ENCODE data around the gene LTBP2. TPM values are rescaled to one million over a fixed set of nuclear protein-coding genes. Genes with fewer than 3 reads are reported as not detected.

LTBP2 gene
- total and polyA plus RNA-seq, 2 experiments from 2014 or later = 73.5 to 456 TPM

DNA sequence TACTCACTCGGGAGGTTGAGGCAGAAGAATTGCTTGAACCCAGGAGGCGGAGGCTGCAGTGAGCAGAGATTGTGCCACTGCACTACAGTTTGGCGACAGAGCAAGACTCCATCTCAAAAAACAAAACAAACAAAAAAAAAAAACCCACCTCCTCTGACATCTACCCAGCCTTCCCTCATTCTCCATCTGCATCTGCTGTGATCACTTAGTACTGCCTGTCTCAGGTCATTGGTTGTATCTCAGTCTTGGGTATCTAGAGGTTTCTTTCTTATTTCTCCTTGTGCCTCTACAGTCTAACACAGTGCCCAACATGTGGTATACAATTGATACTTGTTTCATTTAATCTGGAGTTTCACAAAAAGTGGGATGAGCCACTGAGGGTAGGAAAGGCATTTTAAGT is 5.3 kb downstream of the LTBP2 start:
- 96 to 100% methylated on average over 3 of the region's 3 CpGs for WGBS, 2 experiments (ENCODE audit: low coverage in 1 of 2, low lambda C conversion rate in 2 of 2, missing lambda C conversion rate in 2 of 2)
- H3K9ac ChIP-seq = peak overlapping the region; percentile 34; the same call in 1 of the 2 replicates
- H3F3A ChIP-seq (ENCODE audit: insufficient read depth) = peaks cover 19% of the 10 kb centered on the region
- H3K9me3 ChIP-seq (ENCODE audit: low read depth) = no peaks in the 10 kb centered on the region
- H3K36me3 ChIP-seq (ENCODE audit: low read depth) = no peaks in the 10 kb centered on the region
- H3K79me2 ChIP-seq (ENCODE audit: insufficient read depth) = peaks cover 100% of the 10 kb centered on the region
- H3K4me2 ChIP-seq (ENCODE audit: unreplicated experiment) = peak overlapping the region; percentile 51
- no peak for DNase-seq
- no peaks in the 10 kb centered on the region for H4K20me1 ChIP-seq (ENCODE audit: insufficient read depth)
- in situ Hi-C loops (cut with MboI) = loop anchor here (10.0 kb wide), 1 partner anchor 188 kb away; no protein-coding TSS in a partner anchor
- H3K4me3 ChIP-seq = 0 out of 2 replicates have a peak overlapping the region, but pooled peaks have one; percentile 5
- peaks cover 42% of the 10 kb centered on the region for H3K4me1 ChIP-seq (ENCODE audit: insufficient read depth)
- H2AFZ ChIP-seq = no peak overlapping the region
- TF ChIP-seq EZH2 (IDR thresholded peaks at IDR 0.05; ENCODE audit: insufficient read depth, poor library complexity, severe bottlenecking) (no peak), EZH2phosphoT487 (IDR thresholded peaks at IDR 0.05; ENCODE audit: insufficient read depth, low read depth) (no peak)
- H3K9me2 ChIP-seq (ENCODE audit: insufficient read depth) = no peaks in the 10 kb centered on the region
- H3K27me3 ChIP-seq (replicated peaks; ENCODE audit: insufficient read depth) = no peaks in the 10 kb centered on the region
- H3K27ac ChIP-seq = 0 out of 2 replicates have a peak overlapping the region, but pooled peaks have one; percentile 1

DNA sequence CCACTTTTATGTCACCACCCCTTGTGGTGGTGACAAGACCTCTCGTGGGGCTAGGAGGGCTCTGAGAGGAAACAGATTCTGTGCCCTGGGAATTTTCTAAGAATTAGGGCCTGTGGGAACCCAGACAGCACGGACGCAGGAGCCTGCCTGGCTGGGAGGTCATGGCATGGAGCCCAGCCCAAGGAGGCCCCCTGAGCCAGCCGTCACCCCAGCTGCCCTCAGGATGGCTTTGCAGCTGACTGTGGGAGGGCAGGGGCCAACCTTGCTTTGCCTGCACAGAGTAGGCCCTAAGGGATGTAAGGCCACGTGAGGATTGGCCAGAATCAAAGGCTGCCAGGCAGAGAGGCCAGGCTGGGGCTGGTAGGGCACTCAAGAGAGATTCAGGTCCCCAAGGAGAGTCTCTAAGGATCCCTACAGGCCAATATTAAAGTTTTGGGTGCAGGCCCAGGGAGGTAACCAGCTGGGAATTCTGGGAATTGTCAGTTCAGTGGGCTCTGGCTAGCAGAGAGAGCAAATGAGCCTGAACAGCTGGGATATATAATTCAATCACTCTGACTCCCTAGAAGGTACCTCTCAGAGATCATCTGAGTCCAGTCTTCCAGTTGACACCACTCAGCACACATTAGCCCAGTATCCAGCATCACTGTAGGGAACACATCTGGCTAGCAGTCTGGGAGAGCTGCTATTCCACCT is 6.4 kb downstream of the LTBP2 start:
- Histone ChIP-seq H3K4me2 (ENCODE audit: unreplicated experiment) (peak overlapping the region; percentile 12), H3K79me2 (ENCODE audit: insufficient read depth) (peaks cover 100% of the 10 kb centered on the region), H3K36me3 (ENCODE audit: low read depth) (0 out of 2 replicates have a peak, but pooled peaks cover 4% of the 10 kb centered on the region), H3K27ac (peak overlapping the region; percentile 11; the same call in 1 of the 2 replicates), H3F3A (ENCODE audit: insufficient read depth) (peaks cover 19% of the 10 kb centered on the region; the same call in 1 of the 2 replicates), H3K4me1 (ENCODE audit: insufficient read depth) (peaks cover 42% of the 10 kb centered on the region), H3K9me3 (ENCODE audit: low read depth) (no peaks in the 10 kb centered on the region), H3K9ac (peak overlapping the region; percentile 34), H3K4me3 (no peak overlapping the region), H3K27me3 (replicated peaks; ENCODE audit: insufficient read depth) (no peaks in the 10 kb centered on the region), H2AFZ (no peak overlapping the region), H3K9me2 (ENCODE audit: insufficient read depth) (no peaks in the 10 kb centered on the region), H4K20me1 (ENCODE audit: insufficient read depth) (no peaks in the 10 kb centered on the region)
- TF ChIP-seq EZH2 (IDR thresholded peaks at IDR 0.05; ENCODE audit: insufficient read depth, poor library complexity, severe bottlenecking) = no peak
- no peak for TF ChIP-seq EZH2phosphoT487 (IDR thresholded peaks at IDR 0.05; ENCODE audit: insufficient read depth, low read depth)
- in situ Hi-C loops (cut with MboI) = loop anchor here (10.0 kb wide), 1 partner anchor 189 kb away; no protein-coding TSS in a partner anchor
- no peak for DNase-seq
- 81 to 86% methylated on average over 5 of the region's 5 CpGs for WGBS, 2 experiments (ENCODE audit: low coverage in 1 of 2, low lambda C conversion rate in 2 of 2, missing lambda C conversion rate in 2 of 2)

DNA sequence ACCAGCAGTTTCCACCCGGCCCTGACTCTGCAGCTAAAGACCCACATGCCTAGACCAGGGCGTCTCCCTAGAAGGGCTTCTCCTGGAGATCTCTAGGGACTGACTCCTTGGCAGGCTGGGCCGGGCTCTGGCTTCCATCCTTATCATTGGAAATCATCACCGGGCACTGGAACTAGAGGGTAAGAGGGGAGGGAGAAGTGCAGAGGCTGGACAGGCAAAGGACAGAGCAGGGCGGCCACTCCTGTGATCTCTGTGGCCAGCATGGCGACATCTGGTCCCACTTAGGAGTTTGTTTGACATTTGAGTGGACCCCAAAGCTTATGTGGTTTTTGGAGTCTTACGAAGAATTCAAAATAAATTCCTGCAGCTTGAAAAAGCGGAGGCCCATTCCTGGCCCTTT is 7.1 kb downstream of the LTBP2 start:
- 88 to 89% methylated on average over 8 of the region's 8 CpGs for WGBS, 2 experiments (ENCODE audit: low coverage in 1 of 2, low lambda C conversion rate in 2 of 2, missing lambda C conversion rate in 2 of 2)
- Histone ChIP-seq H3K4me1 (ENCODE audit: insufficient read depth) (peaks cover 39% of the 10 kb centered on the region), H3K4me3 (no peak overlapping the region), H2AFZ (no peak overlapping the region), H3K9ac (no peak overlapping the region), H3F3A (ENCODE audit: insufficient read depth) (peaks cover 16% of the 10 kb centered on the region; the same call in 1 of the 2 replicates), H3K9me3 (ENCODE audit: low read depth) (no peaks in the 10 kb centered on the region), H3K36me3 (ENCODE audit: low read depth) (0 out of 2 replicates have a peak, but pooled peaks cover 4% of the 10 kb centered on the region), H3K79me2 (ENCODE audit: insufficient read depth) (peaks cover 100% of the 10 kb centered on the region), H3K27me3 (replicated peaks; ENCODE audit: insufficient read depth) (no peaks in the 10 kb centered on the region), H4K20me1 (ENCODE audit: insufficient read depth) (no peaks in the 10 kb centered on the region), H3K4me2 (ENCODE audit: unreplicated experiment) (peak overlapping the region; percentile 12), H3K9me2 (ENCODE audit: insufficient read depth) (no peaks in the 10 kb centered on the region), H3K27ac (peak overlapping the region; percentile 11; the same call in 1 of the 2 replicates)
- peak; percentile 32 for DNase-seq
- TF ChIP-seq EZH2 (IDR thresholded peaks at IDR 0.05; ENCODE audit: insufficient read depth, poor library complexity, severe bottlenecking) (no peak), EZH2phosphoT487 (IDR thresholded peaks at IDR 0.05; ENCODE audit: insufficient read depth, low read depth) (no peak)
- in situ Hi-C loops (cut with MboI) = loop anchor here (10.0 kb wide), 1 partner anchor 190 kb away; no protein-coding TSS in a partner anchor

DNA sequence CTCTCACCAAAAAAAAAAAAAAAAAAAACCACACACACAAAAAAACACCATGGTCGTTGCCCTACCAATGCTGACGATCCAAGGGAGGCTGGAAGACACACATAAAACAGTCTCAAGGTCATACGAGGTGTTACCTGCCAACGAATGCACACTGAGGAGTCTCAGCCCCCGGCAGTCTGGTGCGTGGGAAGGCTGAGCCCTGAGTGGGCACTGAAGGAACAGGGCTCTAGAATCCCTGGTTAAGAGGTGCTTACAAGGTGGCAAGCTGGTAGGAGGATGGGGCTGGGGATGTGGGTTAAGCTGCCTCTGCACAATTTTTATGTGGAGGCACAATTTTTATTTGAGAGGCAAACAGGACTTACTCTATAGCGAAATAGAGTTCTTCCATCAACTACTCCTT is 7.9 kb downstream of the LTBP2 start:
- Histone ChIP-seq H2AFZ (no peak overlapping the region), H3K36me3 (ENCODE audit: low read depth) (0 out of 2 replicates have a peak, but pooled peaks cover 4% of the 10 kb centered on the region), H4K20me1 (ENCODE audit: insufficient read depth) (no peaks in the 10 kb centered on the region), H3K27ac (no peak overlapping the region), H3F3A (ENCODE audit: insufficient read depth) (peaks cover 10% of the 10 kb centered on the region; the same call in 1 of the 2 replicates), H3K4me2 (ENCODE audit: unreplicated experiment) (no peak overlapping the region), H3K9me2 (ENCODE audit: insufficient read depth) (no peaks in the 10 kb centered on the region), H3K27me3 (replicated peaks; ENCODE audit: insufficient read depth) (no peaks in the 10 kb centered on the region), H3K4me3 (no peak overlapping the region), H3K4me1 (ENCODE audit: insufficient read depth) (peaks cover 35% of the 10 kb centered on the region), H3K9ac (no peak overlapping the region), H3K9me3 (ENCODE audit: low read depth) (no peaks in the 10 kb centered on the region), H3K79me2 (ENCODE audit: insufficient read depth) (peaks cover 99% of the 10 kb centered on the region)
- in situ Hi-C loops (cut with MboI) = loop anchor here (10.0 kb wide), 1 partner anchor 191 kb away; no protein-coding TSS in a partner anchor
- TF ChIP-seq EZH2 (IDR thresholded peaks at IDR 0.05; ENCODE audit: insufficient read depth, poor library complexity, severe bottlenecking) (no peak), EZH2phosphoT487 (IDR thresholded peaks at IDR 0.05; ENCODE audit: insufficient read depth, low read depth) (no peak)
- no peak for DNase-seq
- 92 to 97% methylated on average over 7 of the region's 7 CpGs for WGBS, 2 experiments (ENCODE audit: low coverage in 1 of 2, low lambda C conversion rate in 2 of 2, missing lambda C conversion rate in 2 of 2)
